HG02571 (cell line): ENCODE data around the gene TOP3A.

ENCODE experiments used
- ATAC-seq: cut with Tn5 transposase; IDR thresholded peaks from one replicate; pipeline ENCODE4 v1.9.1; 2021; ENCODE audit warnings: mild to moderate bottlenecking, moderate library complexity; ENCODE audit not compliant: unreplicated experiment

Gene TOP3A

GRCh38 chr17:18280766-18281371, 33.9 kb downstream of the TOP3A start:
- no peak for ATAC-seq

GRCh38 chr17:18280249-18280648, 34.5 kb downstream of the TOP3A start:
- ATAC-seq: no peak

GRCh38 chr17:18278867-18279266, 35.9 kb downstream of the TOP3A start:
- ATAC-seq: no peak

- ATAC-seq: no peak
Measured at GRCh38 chr17:18277076-18277475, 37.7 kb downstream of the TOP3A start.

- ATAC-seq: no peak
Measured at GRCh38 chr17:18270046-18270931, 44.5 kb downstream of the TOP3A start.

GRCh38 chr17:18267927-18268711, 46.7 kb downstream of the TOP3A start:
- ATAC-seq: no peak

GRCh38 chr17:18267366-18267765, 47.4 kb downstream of the TOP3A start:
- no peak for ATAC-seq

- no peak for ATAC-seq
Measured at GRCh38 chr17:18263885-18264682, 50.7 kb downstream of the TOP3A start.

GRCh38 chr17:18262641-18263040, 52.2 kb downstream of the TOP3A start:
- no peak for ATAC-seq

- ATAC-seq: no peak
Measured at GRCh38 chr17:18262111-18262510, 52.7 kb downstream of the TOP3A start.

- ATAC-seq: no peak
Measured at GRCh38 chr17:18261659-18262058, 53.1 kb downstream of the TOP3A start.

- no peak for ATAC-seq
Measured at GRCh38 chr17:18261146-18261515, 53.7 kb downstream of the TOP3A start.

- ATAC-seq: peak; percentile 77
Measured at GRCh38 chr17:18260332-18261145, 54.3 kb downstream of the TOP3A start, which contains the start of gene MIEF2. Gene MIEF2 (plus strand): TSS chr17:18260662. CDS start chr17:18262721, 2,059 bp downstream.

GRCh38 chr17:18259621-18260331, 55.0 kb downstream of the TOP3A start:
- ATAC-seq: no peak

GRCh38 chr17:18258356-18259038, 56.3 kb downstream of the TOP3A start, which contains the start of gene FLII:
Gene FLII (minus strand): TSS chr17:18258738. CDS start chr17:18258690, 48 bp downstream.
- ATAC-seq: no peak

- no peak for ATAC-seq
Measured at GRCh38 chr17:18257982-18258355, 56.8 kb downstream of the TOP3A start.

- ATAC-seq: no peak
Measured at GRCh38 chr17:18257268-18257981, 57.4 kb downstream of the TOP3A start.

GRCh38 chr17:18256776-18257175, 58.0 kb downstream of the TOP3A start:
- ATAC-seq: no peak
